DND-41 (cell line): ENCODE data around the gene SNX27.

ENCODE experiments used
- ATAC-seq: fragments of 200-7000 bp; cut with Tn5 transposase; 3 replicates; pipeline ENCODE4 v1.9.1; 2021; ENCODE audit warnings: low read depth; ENCODE audit not compliant: insufficient read depth
- DNase-seq: peaks from one replicate; pipeline ENCODE4 v3.0.0-alpha.2; 2020
- H2AFZ ChIP-seq: 2 replicates; pipeline ENCODE4 v1.6.0; 2012; ENCODE audit warnings: low read depth, low read length
- H3K27ac ChIP-seq: 2 replicates; pipeline ENCODE4 v1.5.1; 2012; ENCODE audit warnings: low read length, inconsistent platforms
- H3K27me3 ChIP-seq: fragments of 200-600 bp; sonication (generic); 2 replicates; pipeline ENCODE4 v1.6.0; 2012; ENCODE audit warnings: low read length, mild to moderate bottlenecking, inconsistent platforms; ENCODE audit not compliant: insufficient read depth, poor library complexity
- H3K36me3 ChIP-seq: 2 replicates; pipeline ENCODE4 v1.5.1; 2012; ENCODE audit warnings: low read length, inconsistent platforms; ENCODE audit not compliant: insufficient read depth
- H3K4me1 ChIP-seq: 2 replicates; pipeline ENCODE4 v1.5.1; 2012; ENCODE audit warnings: mild to moderate bottlenecking, low read length; ENCODE audit not compliant: insufficient read depth
- H3K4me2 ChIP-seq: 2 replicates; pipeline ENCODE4 v1.6.0; 2012; ENCODE audit warnings: mild to moderate bottlenecking, moderate library complexity, low read length, inconsistent platforms; ENCODE audit not compliant: insufficient read depth
- H3K4me3 ChIP-seq, 2 experiments: fragments of 200-600 bp in 1 of 2; shearing (Covaris generic) in 1 of 2; 2 replicates each; pipeline ENCODE4 v1.5.1; 2012 to 2016; ENCODE audit warnings: inconsistent platforms in 2 of 2, low read length in 2 of 2, mild to moderate bottlenecking in 2 of 2, low read depth in 1 of 2, moderate library complexity in 1 of 2
- H3K79me2 ChIP-seq: 2 replicates; pipeline ENCODE4 v1.6.0; 2012; ENCODE audit warnings: low read length, inconsistent platforms; ENCODE audit not compliant: insufficient read depth
- H3K9ac ChIP-seq: 2 replicates; pipeline ENCODE4 v1.6.0; 2012; ENCODE audit warnings: low read depth, mild to moderate bottlenecking, inconsistent platforms, low read length, moderate library complexity
- H3K9me3 ChIP-seq: 2 replicates; pipeline ENCODE4 v1.5.1; 2012; ENCODE audit warnings: low read length, moderate library complexity, mild to moderate bottlenecking, inconsistent platforms; ENCODE audit not compliant: insufficient read depth, severe bottlenecking
- H4K20me1 ChIP-seq: 2 replicates; pipeline ENCODE4 v1.6.0; 2012; ENCODE audit warnings: low read length; ENCODE audit not compliant: insufficient read depth
- EZH2 ChIP-seq: IDR thresholded peaks from 3 replicates; pipeline ENCODE4 v1.6.1; 2012; ENCODE audit warnings: borderline replicate concordance, low read depth, mild to moderate bottlenecking, moderate library complexity, low read length, inconsistent platforms; ENCODE audit not compliant: severe bottlenecking
- TF ChIP-seq, protein P1 (sequence below): IDR thresholded peaks from 2 replicates; pipeline ENCODE4 v1.5.1; 2012; ENCODE audit warnings: borderline replicate concordance, low read length, moderate library complexity, mild to moderate bottlenecking; ENCODE audit not compliant: poor library complexity, severe bottlenecking; ENCODE audit errors: extremely low read depth

The SNX27 gene

DNA sequence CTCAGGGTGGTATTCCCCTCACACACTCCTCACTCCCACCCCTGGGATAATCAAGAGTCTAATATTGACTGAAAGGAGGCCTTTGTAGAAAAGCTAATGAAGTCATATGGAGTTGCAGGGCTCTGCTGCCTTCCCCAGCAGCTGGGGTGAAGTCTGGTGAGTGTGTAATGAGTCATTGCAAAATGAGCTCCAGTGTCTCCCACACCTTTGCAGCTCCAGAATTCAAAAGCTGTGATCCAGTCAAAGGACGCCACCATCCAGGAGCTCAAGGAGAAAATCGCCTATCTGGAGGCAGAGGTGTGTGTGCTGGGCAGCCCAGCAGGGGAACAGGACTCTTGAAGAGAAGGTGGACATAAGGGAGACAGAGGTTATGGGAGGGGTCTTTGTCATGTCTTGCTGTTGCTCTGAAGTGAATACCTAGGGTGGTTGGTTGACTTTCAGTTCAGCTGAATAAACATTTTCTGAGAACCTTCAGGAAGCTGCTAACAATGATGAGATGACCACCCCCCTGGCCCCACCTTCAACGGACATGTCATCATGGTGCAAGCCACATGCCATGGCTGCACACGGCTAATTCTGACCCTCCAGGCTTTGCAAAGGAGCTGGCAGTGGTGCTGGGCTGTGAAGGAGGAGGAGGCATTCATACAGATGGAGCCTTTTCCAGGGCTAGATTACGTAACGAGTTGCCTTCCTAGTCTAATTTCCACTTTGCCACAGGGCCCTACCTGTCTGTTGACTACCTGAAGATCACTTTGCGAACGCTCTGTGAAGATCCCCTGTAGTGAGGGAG lies 32.2 kb upstream of the SNX27 start:
- no peak for ATAC-seq
- no peaks in the 10 kb centered on the region for H3K9me3 ChIP-seq

GRCh38 chr1:151581451-151581850 lies 30.4 kb upstream of the SNX27 start:
- Histone ChIP-seq H3K4me2 (no peak overlapping the region), H3K36me3 (no peaks in the 10 kb centered on the region), H3K79me2 (no peaks in the 10 kb centered on the region), H3K9ac (no peak overlapping the region), H3K27me3 (peaks cover 7% of the 10 kb centered on the region), H3K4me1 (no peaks in the 10 kb centered on the region), H3K27ac (no peak overlapping the region), H2AFZ (no peak overlapping the region), H4K20me1 (no peaks in the 10 kb centered on the region), H3K9me3 (no peaks in the 10 kb centered on the region), H3K4me3 (no peak overlapping the region)
- no peak for TF ChIP-seq EZH2
- TF ChIP-seq, protein P1, sequence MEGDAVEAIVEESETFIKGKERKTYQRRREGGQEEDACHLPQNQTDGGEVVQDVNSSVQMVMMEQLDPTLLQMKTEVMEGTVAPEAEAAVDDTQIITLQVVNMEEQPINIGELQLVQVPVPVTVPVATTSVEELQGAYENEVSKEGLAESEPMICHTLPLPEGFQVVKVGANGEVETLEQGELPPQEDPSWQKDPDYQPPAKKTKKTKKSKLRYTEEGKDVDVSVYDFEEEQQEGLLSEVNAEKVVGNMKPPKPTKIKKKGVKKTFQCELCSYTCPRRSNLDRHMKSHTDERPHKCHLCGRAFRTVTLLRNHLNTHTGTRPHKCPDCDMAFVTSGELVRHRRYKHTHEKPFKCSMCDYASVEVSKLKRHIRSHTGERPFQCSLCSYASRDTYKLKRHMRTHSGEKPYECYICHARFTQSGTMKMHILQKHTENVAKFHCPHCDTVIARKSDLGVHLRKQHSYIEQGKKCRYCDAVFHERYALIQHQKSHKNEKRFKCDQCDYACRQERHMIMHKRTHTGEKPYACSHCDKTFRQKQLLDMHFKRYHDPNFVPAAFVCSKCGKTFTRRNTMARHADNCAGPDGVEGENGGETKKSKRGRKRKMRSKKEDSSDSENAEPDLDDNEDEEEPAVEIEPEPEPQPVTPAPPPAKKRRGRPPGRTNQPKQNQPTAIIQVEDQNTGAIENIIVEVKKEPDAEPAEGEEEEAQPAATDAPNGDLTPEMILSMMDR = no peak
- ATAC-seq (no peak), DNase-seq (no peak)

More for the DNA sequence above, 32.2 kb upstream of the SNX27 start:
- Histone ChIP-seq H3K9ac (no peak overlapping the region), H3K4me1 (no peaks in the 10 kb centered on the region), H3K79me2 (no peaks in the 10 kb centered on the region), H3K36me3 (no peaks in the 10 kb centered on the region), H3K4me2 (no peak overlapping the region), H4K20me1 (no peaks in the 10 kb centered on the region), H2AFZ (no peak overlapping the region), H3K4me3 (no peak overlapping the region), H3K27ac (no peak overlapping the region), H3K27me3 (peaks cover 7% of the 10 kb centered on the region)
- DNase-seq = no peak
- no peak for TF ChIP-seq EZH2
- TF ChIP-seq, protein P1 = no peak

- Histone ChIP-seq H3K27me3 (peaks cover 7% of the 10 kb centered on the region), H3K79me2 (no peaks in the 10 kb centered on the region), H3K27ac (no peak overlapping the region), H3K4me1 (no peaks in the 10 kb centered on the region), H2AFZ (no peak overlapping the region), H3K9me3 (no peaks in the 10 kb centered on the region), H3K4me3 (no peak overlapping the region), H4K20me1 (no peaks in the 10 kb centered on the region), H3K9ac (no peak overlapping the region), H3K4me2 (no peak overlapping the region), H3K36me3 (no peaks in the 10 kb centered on the region)
- no peak for TF ChIP-seq EZH2
- TF ChIP-seq, protein P1 = no peak
- ATAC-seq = no peak
- no peak for DNase-seq
Measured at GRCh38 chr1:151581921-151582320, 29.9 kb upstream of the SNX27 start.
